HG03469 (cell line): ENCODE measurements around the gene P4HA2.

ENCODE experiments used
- ATAC-seq: cut with Tn5 transposase; IDR thresholded peaks from one replicate; pipeline ENCODE4 v1.9.1; 2021; ENCODE audit warnings: mild to moderate bottlenecking, moderate library complexity, moderate number of reproducible peaks; ENCODE audit not compliant: unreplicated experiment

The P4HA2 gene

GRCh38 chr5:132226516-132227234 is 978 bp downstream of the P4HA2 start:
- no peak for ATAC-seq

GRCh38 chr5:132225165-132226032 is 2.3 kb downstream of the P4HA2 start:
- ATAC-seq, result no peak

- no peak for ATAC-seq
Observed at GRCh38 chr5:132224716-132225115, 2.9 kb downstream of the P4HA2 start.

- no peak for ATAC-seq
Observed at GRCh38 chr5:132223861-132224260, 3.8 kb downstream of the P4HA2 start.

GRCh38 chr5:132222649-132223038 is 5.0 kb downstream of the P4HA2 start:
- peak; percentile 87 for ATAC-seq

- ATAC-seq, result no peak
Observed at GRCh38 chr5:132221781-132222648, 5.6 kb downstream of the P4HA2 start.

- no peak for ATAC-seq
Observed at GRCh38 chr5:132220491-132220890, 7.2 kb downstream of the P4HA2 start.

- no peak for ATAC-seq
Observed at GRCh38 chr5:132219981-132220380, 7.7 kb downstream of the P4HA2 start.

GRCh38 chr5:132219289-132219970 is 8.2 kb downstream of the P4HA2 start:
- no peak for ATAC-seq

- ATAC-seq, result no peak
Observed at GRCh38 chr5:132218321-132218720, 9.3 kb downstream of the P4HA2 start.

- ATAC-seq, result no peak
Observed at GRCh38 chr5:132215329-132215728, 12.3 kb downstream of the P4HA2 start.

- no peak for ATAC-seq
Observed at GRCh38 chr5:132214491-132214890, 13.2 kb downstream of the P4HA2 start.

- no peak for ATAC-seq
Observed at GRCh38 chr5:132213666-132214065, 14.0 kb downstream of the P4HA2 start.

- ATAC-seq, result no peak
Observed at GRCh38 chr5:132211787-132212186, 15.9 kb downstream of the P4HA2 start.

GRCh38 chr5:132210944-132211343 is 16.7 kb downstream of the P4HA2 start:
- no peak for ATAC-seq

- ATAC-seq, result no peak
Observed at GRCh38 chr5:132209901-132210545, 17.6 kb downstream of the P4HA2 start.

- no peak for ATAC-seq
Observed at GRCh38 chr5:132209131-132209530, 18.5 kb downstream of the P4HA2 start.

- no peak for ATAC-seq
Observed at GRCh38 chr5:132207778-132208177, 19.9 kb downstream of the P4HA2 start.

GRCh38 chr5:132206782-132207181 is 20.9 kb downstream of the P4HA2 start:
- ATAC-seq, result no peak
